ENCODE data around the gene MRPL38. TPM values are rescaled to one million over a fixed set of nuclear protein-coding genes. Genes with fewer than 3 reads are reported as not detected.

The MRPL38 gene
- total RNA-seq, 2 experiments from 2014 or later: 112 to 198 TPM

DNA sequence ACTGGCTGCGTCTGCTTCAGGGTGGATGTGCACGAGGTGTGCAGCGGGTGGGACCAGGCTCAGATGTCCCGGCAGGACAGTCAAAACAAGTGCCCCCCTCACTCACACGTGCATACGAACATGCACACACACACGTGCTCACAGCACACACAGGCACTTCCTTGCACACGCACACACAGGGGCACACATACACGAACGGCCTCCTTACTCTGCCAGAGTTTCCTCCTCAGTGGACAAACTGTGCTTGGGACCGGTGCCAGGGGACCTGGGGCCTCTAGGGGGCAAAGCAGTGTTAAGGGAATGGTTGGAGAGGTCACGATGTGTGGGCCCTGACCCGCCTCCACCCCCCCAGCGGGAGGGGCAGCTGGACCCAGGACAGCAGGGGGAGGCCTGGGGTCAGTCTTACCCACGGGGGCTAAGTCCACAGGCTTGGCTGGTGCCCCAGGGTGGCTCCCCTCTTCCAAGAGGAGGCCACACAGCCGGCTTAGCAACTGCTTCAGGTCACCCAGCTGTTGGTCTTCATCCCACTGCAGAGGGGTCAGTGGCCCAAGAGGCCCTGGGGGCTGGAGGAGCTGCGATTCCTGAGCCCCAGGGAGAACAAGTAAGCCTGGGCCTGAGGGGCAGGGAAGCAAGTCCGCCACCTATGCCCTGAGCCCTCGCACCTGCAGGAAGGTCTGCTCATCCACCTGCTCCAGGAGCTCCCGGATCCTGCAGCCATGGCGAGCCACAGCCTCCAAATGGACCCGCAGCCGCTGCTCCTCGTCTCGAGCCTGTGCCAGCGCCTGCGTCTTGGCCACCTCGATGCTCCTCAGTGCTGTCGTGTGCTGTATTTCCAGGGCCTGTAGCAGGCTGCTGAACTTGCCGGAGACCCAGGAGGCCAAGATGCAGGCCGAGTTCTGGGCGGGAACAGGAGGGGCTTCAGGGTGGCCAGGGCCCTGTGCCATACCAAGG, 12.8 kb downstream of the MRPL38 start:
- BruUV-seq (replicated peaks): no TSS peak
- Histone ChIP-seq H4K20me1 (ENCODE audit: insufficient read depth, low read length) (no peaks in the 10 kb centered on the region), H3K79me2 (ENCODE audit: insufficient read depth, low read depth, low read length) (peaks cover 20% of the 10 kb centered on the region), H3K4me2 (ENCODE audit: low read length) (no peak overlapping the region), H2AFZ (ENCODE audit: low read length) (no peak overlapping the region), H3K9me3 (ENCODE audit: low read length) (no peaks in the 10 kb centered on the region), H3K4me1 (ENCODE audit: insufficient read depth, low read length, poor library complexity, severe bottlenecking) (peaks cover 16% of the 10 kb centered on the region), H3K36me3 (ENCODE audit: insufficient read depth, low read length) (peaks cover 38% of the 10 kb centered on the region), H3K9me2 (ENCODE audit: insufficient read depth, low read length) (no peaks in the 10 kb centered on the region), H3K4me3 (ENCODE audit: low read depth, low read length, poor library complexity, severe bottlenecking) (no peak overlapping the region), H3K27ac (ENCODE audit: low read depth, low read length, poor library complexity, severe bottlenecking) (no peak overlapping the region)
- no peak for DNase-seq (ENCODE audit: low spot score)
- no peak for TF ChIP-seq EZH2phosphoT487 (IDR thresholded peaks at IDR 0.05; ENCODE audit: borderline replicate concordance, low read depth, low read length)
- no peak for TF ChIP-seq CTCF (conservative IDR thresholded peaks at IDR 0.05; ENCODE audit: low read length)
- ChIA-PET POLR2A (no interaction called here), CTCF (ENCODE audit: unreplicated experiment) (interaction anchor here (0.5 to 0.8 kb wide), 2 partner anchors 48 to 203 kb away, joined by 4 to 9 read pairs; partner anchors contain the start of gene UNC13D)
- intact Hi-C loops (cut with micrococcal nuclease; ENCODE audit: unreplicated experiment): no loop called here

DNA sequence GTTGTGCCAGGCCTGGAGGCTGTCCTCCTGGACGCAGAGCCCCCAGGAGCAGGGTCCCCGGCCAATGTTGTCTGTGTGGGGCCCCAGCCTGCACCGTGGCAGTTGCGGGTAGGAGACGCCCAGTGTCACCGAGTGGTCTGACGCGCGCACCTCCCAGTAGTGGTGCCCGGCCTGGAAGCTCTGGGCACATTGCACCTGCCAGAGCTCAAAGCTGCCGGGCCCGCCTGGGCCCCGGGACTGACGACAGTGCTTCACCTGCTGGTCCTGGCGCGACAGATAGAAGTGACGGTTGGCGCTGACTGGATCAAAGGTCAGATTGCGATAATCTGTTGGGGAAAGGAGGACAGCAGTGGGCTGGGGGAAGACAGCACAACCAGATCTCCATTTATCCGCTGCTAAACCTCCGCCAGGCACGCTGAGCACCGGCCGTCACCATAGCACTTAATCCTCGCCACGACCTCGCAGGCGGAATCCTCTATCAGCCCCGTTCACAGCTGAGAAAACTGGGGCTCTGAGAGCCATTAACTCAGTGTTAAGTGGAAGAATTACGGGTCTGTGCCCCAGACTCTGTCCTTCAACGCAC, 13.6 kb downstream of the MRPL38 start:
- Histone ChIP-seq H3K36me3 (ENCODE audit: insufficient read depth, low read length) (peaks cover 38% of the 10 kb centered on the region), H2AFZ (ENCODE audit: low read length) (no peak overlapping the region), H3K4me3 (ENCODE audit: low read depth, low read length, poor library complexity, severe bottlenecking) (no peak overlapping the region), H3K4me2 (ENCODE audit: low read length) (no peak overlapping the region), H3K9me3 (ENCODE audit: low read length) (no peaks in the 10 kb centered on the region), H3K27ac (ENCODE audit: low read depth, low read length, poor library complexity, severe bottlenecking) (no peak overlapping the region), H3K9me2 (ENCODE audit: insufficient read depth, low read length) (no peaks in the 10 kb centered on the region), H3K4me1 (ENCODE audit: insufficient read depth, low read length, poor library complexity, severe bottlenecking) (peaks cover 16% of the 10 kb centered on the region), H3K79me2 (ENCODE audit: insufficient read depth, low read depth, low read length) (peaks cover 20% of the 10 kb centered on the region), H4K20me1 (ENCODE audit: insufficient read depth, low read length) (no peaks in the 10 kb centered on the region)
- no TSS peak for BruUV-seq (replicated peaks)
- TF ChIP-seq EZH2phosphoT487 (IDR thresholded peaks at IDR 0.05; ENCODE audit: borderline replicate concordance, low read depth, low read length) (no peak), CTCF (conservative IDR thresholded peaks at IDR 0.05; ENCODE audit: low read length) (no peak)
- no peak for DNase-seq (ENCODE audit: low spot score)
- POLR2A ChIA-PET: no interaction called here
- intact Hi-C loops (cut with micrococcal nuclease; ENCODE audit: unreplicated experiment): no loop called here
- CTCF ChIA-PET (ENCODE audit: unreplicated experiment): interaction anchor here (0.8 kb wide), 1 partner anchor 204 kb away, joined by 4 read pairs; no protein-coding TSS in a partner anchor
